Measurements from ENCODE around the gene TMEM186.
"Not testable (repeated sequence)": the region's sequence is repeated elsewhere in the genome, so short reads cannot be mapped to it uniquely, and the experiment has no call there.

The TMEM186 gene

DNA sequence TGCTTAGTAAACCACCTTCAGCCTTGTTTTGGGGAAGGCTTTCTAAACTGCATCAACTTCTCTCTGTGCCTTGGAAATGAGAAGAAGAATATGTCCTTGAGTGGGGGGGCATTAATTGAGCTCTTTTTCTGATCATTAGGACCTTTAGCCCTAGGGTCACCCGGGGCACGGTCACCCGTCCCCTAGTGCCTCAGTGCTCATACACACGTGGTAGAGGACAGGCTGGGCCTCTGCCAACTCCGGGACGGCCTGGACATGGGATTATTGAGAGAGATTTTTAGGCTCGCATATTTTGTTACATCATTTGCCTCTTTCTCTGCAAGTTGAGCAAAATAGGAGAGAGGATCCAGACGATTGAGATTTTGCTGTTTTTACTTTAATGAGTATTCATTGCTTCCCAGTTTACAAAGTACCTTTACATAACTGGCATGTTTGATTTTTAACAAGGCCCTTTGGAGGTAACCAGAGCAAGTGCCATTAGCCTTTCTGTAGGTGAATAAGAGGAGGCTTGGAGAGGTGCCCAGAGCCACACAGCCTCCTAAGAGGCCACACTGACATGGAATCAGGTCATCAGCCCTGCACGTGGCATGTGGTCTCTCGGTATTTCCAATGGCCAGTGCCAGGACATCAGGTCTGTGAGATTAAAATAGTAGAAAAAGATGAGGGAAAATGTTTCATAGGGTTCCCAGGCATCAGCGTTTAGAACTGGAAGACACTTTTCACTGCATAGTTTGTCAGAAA, 11.3 kb upstream of the TMEM186 start:
- DNase-seq, result no peak

DNA sequence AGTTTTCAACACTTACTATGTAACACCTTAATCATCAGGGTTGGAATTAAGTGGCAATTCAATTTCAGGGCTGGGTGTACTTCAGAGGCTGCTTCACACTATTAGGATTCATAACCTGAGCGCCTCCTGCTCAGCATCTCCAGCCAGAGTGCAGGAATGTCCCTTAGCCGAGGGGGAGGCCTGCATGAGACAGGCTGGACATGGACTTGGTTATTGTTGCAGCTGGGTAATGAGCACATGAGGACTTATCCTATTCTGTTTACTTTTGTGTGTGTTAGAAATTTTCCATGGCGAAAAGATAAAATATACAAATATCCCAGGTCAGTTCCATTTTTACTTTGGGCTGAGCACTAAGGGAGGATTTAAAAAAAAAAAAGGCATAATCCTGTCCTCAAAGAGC, 10.6 kb upstream of the TMEM186 start:
- no peak for DNase-seq

DNA sequence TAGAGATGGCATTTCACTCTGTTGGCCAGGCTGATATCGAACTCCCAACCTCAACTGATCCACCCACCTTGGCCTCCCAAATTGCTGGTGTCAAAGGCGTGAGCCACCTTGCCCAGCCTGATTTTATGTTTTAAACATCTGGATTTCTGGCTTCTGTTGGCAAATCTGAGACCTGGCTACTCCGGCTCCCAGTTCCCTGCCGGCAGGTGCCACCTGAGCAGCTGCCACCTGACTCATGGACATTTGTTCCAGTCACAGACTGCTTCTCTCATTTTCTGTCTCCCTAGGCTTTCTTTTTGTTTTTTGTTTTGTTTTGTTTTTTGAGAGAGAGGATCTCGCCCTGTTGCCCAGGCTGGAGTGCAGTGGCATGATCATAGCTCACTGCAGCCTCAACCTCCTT, 9.8 kb upstream of the TMEM186 start:
- no peak for DNase-seq

DNA sequence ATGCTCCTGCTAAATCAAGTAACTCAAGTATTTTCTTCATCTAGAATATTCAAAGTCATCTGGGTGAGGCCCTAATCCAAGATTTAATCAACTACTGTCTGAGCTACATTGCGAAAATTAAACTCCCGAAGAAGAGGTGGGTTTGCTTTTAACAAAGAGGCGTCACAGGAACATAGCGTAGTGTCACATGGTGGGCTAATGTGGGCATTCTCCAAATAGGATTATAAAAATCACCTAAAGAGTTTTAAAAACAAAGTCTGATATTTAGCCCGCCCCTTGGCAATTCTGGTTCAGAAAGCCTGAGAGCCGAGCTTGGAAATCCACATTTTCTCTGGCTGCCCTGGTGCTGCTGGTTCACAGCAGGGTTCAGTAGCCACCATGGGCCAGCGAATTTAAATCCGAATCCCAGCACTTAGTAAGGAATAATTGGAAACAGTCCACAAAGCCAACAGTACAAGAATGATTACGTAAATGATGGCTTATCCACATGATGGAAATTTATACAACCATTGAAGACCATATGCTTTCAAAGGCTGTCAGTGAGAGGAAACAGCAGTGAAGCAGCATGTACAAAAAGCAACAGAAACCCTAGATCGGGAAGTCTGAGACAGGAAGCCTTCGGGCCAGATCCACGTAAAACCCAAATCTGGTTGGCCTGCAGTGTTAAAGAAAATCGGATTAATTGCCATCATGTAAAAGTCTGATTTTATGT, 9.0 kb upstream of the TMEM186 start:
- DNase-seq, result no peak

DNA sequence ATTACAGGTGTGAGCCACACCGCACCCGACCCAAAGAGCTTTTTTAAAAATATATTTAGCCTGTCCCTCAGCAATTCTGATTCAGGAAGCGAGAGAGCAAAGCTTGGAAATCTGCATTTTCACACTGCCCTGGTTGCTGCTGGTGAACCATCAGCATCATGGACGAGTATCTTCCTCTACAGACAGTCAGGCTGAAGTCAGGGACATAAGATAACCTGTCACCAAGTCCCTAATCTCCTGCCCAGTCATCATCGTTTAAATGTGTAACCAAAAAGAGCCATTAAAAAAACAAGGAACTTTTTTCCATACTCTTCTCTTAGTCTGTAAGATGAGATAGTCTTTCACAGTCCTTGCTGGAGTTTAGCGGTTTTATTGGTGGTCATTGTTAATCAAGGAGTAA, 6.9 kb upstream of the TMEM186 start:
- DNase-seq, result no peak

DNA sequence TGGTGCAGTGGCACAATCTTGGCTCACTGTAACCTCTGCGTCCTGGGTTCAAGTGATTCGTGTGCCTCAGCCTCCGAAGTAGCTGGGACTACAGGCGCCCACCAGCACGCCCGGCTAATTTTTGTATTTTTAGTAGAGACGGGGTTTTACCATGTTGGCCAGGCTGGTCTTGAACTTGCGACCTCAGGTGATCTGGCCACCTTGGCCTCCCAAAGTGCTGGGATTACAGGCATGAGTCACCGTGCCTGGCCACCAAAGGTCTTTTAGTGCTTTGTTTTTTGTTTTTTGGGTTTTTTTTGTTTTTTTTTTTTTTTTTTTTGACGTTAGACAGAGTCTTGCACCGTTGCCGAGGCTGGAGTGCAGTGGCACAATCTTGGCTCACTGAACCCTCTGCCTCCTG, 6.3 kb upstream of the TMEM186 start:
- not testable (repeated sequence) for DNase-seq

DNA sequence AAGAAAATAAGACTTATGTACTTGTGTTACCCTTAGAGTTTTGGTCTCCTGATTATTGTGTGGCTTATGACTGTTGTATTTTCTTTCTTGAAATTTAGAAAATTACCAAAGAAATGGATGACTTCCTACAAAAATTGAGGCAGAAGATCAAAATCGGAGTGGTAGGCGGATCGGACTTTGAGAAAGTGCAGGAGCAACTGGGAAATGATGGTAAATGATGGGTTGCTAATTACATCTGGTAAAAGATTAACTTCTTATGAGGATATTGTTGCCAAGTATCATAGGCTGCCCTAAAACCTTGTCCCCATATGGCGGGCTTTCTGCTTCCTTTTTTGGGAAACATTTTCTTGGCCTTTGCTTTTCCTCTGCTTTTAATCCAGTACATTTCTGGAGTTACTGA, 4.3 kb upstream of the TMEM186 start:
- DNase-seq, result no peak

DNA sequence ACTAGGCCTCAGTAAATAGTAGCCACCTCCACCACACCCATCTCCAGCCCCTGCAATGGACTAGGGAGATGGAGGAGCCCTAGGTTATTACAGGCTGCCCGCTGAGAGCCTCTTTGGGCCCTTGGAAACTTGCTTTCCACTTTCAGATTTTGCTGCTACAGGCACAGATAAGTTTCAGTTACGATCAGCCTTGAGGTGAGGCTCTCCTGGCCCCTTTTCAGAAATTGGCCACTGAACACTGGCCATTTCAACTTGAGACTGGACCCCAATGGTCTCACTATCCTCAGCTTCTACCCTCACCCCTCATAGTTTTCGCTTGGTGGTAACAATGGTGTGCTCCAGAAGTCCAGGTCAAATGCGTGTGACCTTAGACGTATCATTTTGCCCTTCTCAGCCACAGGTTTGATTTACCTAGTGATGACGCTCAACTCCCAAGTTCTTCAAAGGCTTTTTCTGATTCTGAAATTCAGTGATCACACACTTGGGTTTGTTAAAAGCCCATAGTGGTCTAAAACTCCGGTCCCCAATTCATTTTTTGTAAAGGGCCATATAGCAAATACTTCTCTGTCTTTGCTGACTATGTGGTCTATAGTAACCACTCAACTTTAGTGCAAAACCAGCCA, 1.2 kb upstream of the TMEM186 start:
- no peak for DNase-seq

DNA sequence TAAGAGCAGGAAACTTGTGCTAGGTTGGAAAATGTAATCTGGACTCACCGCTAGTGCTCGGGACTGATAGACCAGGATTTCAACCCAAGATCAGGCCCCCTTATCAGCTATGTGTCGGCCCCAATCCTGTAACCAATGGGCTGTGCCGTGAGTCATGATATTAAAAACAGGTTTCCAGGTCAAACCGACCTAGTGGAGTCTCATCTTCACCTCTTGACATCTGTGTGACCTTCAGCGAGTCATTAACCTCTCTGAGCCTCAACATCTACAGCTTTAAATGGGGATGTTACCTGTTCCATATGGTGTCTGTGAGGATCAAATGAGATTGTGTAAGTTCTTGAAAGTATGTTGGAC, 712 bp upstream of the TMEM186 start:
- DNase-seq, result peak; percentile 37

DNA sequence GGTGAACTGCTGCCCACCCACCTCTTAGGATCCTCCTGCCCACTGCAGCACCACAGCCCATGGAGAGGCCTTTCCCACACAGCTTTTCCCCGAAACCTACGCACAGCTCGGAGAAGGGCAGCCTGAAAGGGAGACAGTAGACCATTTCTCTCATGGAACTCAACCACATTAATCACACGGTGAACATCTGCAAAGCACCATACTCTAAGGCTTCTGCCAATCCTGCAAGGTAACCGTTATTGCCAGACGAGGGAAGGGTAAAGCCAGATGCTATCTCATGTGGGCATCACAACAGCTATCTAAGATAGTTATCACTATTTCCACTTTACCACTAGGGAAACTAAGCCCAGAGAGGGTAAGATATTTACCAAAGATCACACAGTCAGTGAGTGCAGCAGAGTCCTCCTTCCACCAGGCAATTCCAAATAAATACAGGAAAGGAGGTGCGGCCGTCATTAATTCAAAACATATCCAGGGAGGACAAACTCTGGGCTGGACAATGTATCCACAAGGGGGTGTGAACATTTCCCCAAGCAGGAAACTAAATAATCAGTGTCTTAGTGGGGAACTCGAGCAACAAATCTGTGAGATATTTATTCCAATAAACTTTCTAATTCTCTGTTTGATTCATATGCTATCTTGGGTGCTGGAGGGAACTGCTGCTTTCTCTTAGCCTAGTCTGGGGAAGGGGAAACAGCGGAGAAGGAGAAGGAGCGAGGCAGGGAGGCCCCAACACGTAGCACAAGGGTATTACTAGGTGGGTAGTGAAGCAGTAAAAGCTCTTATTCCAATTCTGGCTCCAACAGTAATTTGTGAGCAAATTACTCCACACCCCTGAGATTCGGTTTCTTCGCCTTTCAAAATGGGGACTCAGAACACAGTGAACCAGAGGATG, 723 bp downstream of the TMEM186 start:
- DNase-seq, result no peak

DNA sequence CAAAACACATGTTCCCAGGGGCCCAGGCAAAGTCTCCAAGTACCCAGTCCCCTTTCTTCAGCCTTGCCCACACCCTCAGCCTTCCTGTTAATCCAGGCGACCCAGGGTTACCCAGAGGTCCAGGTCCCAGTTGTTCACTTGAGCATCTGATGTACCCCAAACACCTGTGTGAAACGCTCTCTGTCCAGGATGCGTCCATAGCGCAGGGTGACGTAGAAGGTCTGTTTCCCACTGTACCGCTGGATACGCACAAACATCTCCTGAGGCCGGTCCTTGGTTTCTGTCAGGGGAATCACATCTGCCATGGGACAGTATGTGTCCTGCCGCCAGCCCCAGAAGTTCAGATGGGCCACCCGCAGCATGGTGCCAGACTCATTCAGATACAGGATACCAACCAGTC, 1.6 kb downstream of the TMEM186 start:
- no peak for DNase-seq

DNA sequence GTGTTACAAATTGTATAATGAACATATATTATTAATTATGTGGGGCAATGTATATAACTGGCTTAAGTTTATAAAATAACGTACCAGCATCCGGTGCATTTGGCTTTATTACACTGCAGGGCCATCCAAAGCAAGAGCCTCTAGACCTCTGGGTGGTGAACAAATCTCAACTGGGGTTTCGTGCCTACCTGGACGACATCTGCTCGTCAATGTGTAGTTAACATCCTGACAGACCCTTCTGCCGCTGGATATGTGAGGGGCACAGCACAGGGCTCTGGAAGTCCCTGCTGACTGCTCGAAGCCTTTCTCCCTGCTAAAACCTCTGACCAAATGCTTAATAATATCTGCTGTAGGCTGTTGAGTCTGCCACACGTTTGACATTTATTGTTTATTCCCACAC, 2.3 kb downstream of the TMEM186 start:
- DNase-seq, result no peak

DNA sequence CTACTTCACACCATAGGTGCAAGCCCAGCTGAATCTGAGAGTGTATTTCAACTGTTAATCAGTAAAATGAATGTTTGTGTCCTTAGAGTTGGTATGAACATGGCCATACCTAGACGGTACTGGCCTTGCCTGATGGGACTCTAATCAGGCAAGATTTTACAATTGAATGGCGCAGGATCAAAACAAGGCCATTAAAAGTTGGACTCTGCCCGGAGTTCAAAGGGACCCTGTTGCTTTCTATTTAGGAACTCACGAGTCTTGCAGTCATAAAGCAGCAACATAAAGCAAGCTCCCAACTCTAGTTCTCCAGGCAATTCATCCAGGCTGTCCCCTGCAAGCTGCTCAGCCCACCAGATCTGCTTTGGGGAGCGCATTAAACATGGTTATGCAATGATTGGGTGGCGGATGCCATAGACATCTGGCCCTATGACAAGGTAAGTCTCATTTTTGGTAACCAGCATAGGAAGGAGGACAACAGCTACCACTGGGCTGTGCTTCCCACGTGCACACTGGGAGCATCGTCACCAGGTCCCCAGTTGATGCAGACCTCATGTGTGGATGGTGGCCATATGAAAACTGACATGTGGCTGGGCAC, 8.8 kb downstream of the TMEM186 start:
- DNase-seq, result no peak

DNA sequence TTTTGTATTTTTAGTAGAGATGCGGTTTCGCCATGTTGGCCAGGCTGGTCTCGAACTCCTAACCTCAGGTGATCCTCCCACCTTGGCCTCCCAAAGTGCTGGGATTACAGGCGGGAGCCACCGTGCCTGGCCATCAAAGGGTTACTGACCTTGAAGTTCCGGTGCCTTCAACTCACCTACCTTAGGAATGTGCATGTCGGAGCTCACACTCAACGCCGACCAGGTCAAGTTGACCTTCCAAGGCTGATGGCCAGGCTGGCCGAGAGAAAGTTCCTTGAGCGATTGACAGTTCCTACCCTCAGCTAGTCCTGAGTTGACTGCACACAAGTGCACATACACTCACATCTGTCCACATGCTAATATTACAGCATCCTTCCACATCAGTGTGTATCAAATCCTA, 11.1 kb downstream of the TMEM186 start:
- DNase-seq, result not testable (repeated sequence)

DNA sequence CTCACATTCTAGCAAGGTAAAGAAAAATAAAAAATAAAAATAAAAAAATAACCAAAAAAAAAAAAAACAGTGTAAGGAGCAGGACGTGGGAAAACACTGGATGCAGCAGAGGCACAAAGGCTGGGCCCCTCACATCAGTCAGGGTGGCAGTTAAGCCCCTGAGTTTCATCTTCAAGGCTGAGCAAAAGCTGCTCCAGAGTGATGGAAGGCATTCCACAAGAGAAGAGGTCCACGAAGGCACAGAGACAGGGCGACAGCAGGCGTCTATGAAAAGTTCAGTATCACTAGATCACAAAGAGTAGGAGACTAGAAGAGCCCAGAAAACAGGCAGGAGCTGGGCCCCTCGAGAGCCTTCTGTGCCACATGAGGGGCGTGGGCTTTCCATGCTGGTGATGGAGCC, 12.0 kb downstream of the TMEM186 start:
- no peak for DNase-seq

DNA sequence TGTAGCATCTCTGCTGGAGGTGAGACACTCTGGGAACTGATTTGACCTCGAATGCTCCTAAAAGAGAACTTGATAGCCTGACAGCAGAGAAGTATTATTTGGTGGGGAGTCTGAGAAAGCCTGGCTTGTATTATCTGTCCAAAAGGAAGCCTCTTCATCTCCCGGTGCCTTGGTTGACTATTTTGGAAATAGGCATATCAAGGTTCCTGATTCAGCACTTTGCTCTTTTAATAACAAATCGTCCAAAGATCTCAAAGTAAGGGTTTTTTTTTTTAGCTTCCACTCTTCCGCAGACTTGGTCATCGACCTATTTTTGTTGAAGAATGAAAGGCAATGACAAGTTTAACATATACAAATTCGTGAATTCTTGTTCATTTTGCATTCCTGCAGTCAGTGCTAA, 14.8 kb downstream of the TMEM186 start:
- no peak for DNase-seq

DNA sequence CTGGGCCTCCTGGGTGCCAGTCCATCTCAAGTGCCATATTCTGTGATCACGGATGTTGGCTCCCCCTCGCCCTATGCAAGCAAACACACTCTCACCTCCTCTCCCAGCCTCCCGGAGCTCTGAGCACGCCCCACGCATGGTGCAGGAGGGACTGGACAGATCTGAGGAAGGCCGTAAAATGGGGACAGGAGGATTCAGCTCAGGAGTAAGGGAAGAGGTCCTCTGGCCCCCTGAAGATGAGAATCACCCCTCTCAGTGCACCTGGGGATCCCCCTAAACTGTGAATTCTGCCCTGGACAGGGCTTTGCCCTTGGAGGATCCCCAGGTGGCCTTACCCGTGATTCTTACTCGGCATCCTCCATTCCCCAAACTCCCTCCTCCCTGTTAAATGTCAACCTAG, 15.6 kb downstream of the TMEM186 start:
- no peak for DNase-seq

DNA sequence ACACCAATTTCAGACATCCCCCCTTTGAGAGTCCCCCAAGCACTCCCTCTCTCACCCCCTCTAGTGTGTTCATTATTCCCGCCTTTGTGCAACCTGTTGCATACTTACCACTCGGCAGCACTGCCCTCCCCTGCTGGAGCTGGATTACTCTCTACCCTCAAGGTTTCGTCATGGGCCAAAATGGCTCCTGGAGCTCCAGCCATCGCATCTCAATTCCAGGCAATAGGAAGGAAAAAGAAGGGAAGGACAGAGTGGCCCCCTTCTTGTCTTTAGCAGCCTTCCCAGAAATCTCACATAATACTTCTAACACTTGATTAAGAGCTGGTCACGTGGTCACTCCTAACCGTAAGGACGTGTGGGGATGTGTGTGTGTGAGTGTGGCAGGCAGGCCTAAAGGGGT, 20.2 kb downstream of the TMEM186 start:
- DNase-seq, result no peak

DNA sequence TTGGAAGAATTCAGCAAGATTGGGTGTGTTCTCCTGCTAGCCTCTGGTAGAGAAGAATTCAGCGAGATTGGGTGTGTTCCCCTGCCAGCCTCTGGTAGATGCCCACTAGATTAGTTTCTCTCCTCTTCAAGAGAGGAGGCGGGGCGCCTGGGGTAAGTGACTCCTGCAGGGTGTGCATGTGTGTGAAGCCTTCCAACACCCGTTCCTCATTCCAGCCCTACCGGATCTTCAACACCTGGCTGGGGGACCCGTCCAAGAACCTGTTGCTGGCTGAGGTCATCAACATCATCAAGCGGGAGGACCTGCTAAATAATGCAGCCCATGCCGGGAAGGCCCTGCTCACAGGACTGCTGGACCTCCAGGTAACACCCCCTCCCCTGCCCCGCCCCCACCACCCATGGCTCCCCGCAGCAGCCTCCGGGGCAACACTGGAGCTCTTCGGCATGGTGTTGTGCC, 21.3 kb downstream of the TMEM186 start:
- DNase-seq, result no peak

DNA sequence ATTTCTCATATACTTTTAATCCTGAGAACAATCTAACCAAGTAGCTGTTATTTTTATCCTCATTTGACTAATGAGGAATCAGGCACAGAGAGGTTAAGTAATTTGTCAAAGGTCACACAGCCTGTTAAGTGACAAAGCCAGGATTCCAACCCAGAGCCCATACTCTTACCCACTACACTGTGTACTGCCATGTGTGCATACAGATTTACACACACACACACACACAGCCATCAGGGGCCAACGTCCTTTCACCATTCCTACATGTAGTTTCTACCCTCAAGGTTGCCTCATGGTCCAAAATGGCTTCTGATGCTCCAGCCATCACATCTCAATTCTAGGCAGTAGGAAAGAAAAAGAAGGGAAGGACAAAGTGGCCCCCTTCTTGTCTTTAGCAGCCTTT, 22.1 kb downstream of the TMEM186 start:
- no peak for DNase-seq

DNA sequence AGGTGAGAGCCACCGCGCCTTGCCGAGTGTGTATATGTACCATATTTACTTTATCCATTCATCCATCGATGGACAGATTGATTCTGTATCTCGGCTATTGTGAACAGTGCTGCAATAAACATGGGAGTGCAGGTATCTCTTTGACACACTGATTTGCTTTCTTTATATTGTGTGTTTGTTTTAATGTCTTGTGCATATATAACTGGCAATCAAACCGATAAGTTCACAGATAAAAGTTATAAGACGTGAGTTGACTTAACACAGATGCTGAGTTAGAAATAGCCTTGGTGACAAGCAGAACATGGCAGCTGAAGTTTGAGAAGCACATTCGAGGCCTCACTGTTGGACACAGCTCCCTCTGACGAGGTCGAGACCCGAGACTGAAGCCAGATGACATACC, 23.2 kb downstream of the TMEM186 start:
- no peak for DNase-seq

DNA sequence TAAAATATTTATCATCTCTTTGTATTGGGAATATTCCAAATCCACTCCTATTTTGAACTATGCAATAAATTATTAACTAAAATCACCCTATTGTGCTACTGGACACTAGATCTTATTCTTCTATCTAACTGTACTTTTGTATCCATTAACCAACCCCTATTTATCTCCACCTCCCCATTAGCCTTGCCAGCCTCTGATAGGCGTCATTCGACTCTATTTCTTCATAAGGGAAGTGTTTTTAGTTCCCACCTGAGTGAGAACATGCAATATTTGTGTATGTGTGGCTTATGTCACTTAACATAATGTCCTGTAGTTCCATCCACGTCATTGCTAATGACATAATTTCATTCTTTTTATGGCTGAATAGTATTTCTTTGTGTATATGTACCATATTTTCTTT, 23.9 kb downstream of the TMEM186 start:
- DNase-seq, result no peak

DNA sequence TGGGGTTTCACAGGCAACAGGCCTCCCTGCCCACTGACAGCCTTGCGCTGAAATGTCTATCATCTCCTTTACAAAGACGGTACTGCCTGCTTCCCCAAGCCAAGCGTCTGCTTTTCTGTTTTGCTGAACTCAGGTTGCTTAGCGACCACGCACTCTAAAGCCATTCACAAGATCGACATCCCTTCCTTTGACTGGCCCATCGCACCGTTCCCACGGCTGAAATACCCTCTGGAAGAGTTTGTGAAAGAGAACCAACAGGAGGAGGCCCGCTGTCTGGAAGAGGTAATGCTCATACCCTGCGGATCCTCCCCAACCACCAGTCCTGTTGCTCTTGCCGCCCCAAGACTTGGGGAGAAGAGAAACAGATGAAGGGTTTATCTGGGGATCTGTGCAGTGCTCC, 28.7 kb downstream of the TMEM186 start:
- no peak for DNase-seq

Data from activated CD4-positive, alpha-beta T cell treated with anti-CD3 and anti-CD28 coated beads for 48 hours (primary cell).